ENCODE results near the gene SCNN1A.
"Not testable (repeated sequence)": the region's sequence is repeated elsewhere in the genome, so short reads cannot be mapped to it uniquely, and the experiment has no call there.

The SCNN1A gene

GRCh38 chr12:6341417-6342139, 33.8 kb downstream of the SCNN1A start, which contains the start of gene TNFRSF1A:
Gene TNFRSF1A, minus strand, starts transcription at chr12:6342076. Its CDS starts 262 bp downstream, at chr12:6341814.
- Histone ChIP-seq H3K9me3 (peaks cover 3% of the 10 kb centered on the region; the same call in 1 of the 2 replicates), H3K27me3 (no peaks in the 10 kb centered on the region), H3K4me1 (peaks cover 22% of the 10 kb centered on the region), H3K4me3 (ENCODE audit: low read depth, low read length) (peak within 1 kb of the TSS; percentile 28), H3K36me3 (no peaks in the 10 kb centered on the region)
- no peak for DNase-seq
- TF ChIP-seq, protein P1, sequence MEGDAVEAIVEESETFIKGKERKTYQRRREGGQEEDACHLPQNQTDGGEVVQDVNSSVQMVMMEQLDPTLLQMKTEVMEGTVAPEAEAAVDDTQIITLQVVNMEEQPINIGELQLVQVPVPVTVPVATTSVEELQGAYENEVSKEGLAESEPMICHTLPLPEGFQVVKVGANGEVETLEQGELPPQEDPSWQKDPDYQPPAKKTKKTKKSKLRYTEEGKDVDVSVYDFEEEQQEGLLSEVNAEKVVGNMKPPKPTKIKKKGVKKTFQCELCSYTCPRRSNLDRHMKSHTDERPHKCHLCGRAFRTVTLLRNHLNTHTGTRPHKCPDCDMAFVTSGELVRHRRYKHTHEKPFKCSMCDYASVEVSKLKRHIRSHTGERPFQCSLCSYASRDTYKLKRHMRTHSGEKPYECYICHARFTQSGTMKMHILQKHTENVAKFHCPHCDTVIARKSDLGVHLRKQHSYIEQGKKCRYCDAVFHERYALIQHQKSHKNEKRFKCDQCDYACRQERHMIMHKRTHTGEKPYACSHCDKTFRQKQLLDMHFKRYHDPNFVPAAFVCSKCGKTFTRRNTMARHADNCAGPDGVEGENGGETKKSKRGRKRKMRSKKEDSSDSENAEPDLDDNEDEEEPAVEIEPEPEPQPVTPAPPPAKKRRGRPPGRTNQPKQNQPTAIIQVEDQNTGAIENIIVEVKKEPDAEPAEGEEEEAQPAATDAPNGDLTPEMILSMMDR (IDR thresholded peaks at IDR 0.05; ENCODE audit: low read depth, low read length) = no peak

- H3K4me1 ChIP-seq = peaks cover 19% of the 10 kb centered on the region
- no peaks in the 10 kb centered on the region for H3K27me3 ChIP-seq
- TF ChIP-seq, protein P1 (IDR thresholded peaks at IDR 0.05; ENCODE audit: low read depth, low read length) = no peak
- DNase-seq = no peak
- no peaks in the 10 kb centered on the region for H3K36me3 ChIP-seq
- H3K4me3 ChIP-seq (ENCODE audit: low read depth, low read length) = no peak overlapping the region; the same call in 1 of the 2 replicates
- no peaks in the 10 kb centered on the region for H3K9me3 ChIP-seq
Measured at GRCh38 chr12:6340745-6341416, 34.5 kb downstream of the SCNN1A start.

DNA sequence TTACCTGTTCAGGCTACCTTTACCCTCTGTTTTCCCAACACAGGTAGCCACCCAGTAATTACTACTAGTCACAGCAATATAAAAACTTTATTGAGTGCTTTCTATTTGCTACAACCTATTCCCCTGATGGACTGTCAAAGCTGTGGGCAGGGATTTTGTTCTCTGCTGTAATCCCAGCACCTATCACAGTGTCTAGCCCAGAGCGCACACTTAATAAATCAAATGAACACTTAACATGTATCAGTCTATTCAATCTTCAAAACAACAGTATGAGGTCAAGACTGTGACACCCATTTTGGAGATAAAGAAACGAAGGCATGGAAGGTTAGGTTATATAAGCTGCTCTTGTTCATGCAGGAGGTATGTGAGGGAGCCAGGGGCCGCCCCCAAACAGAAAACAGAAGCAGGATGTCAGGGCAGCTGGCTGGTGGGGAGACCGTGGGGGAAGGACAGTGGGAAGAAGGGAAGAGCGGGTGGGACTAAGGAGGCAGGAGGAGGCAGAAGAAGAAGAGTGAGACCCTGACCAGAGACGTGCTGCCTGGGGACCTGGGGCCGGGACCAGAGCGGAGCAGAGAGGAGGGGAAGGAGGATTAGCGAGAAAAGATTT, 35.2 kb downstream of the SCNN1A start:
- H3K27me3 ChIP-seq = no peaks in the 10 kb centered on the region
- DNase-seq = no peak
- no peaks in the 10 kb centered on the region for H3K9me3 ChIP-seq
- peaks cover 21% of the 10 kb centered on the region for H3K4me1 ChIP-seq
- TF ChIP-seq, protein P1 (IDR thresholded peaks at IDR 0.05; ENCODE audit: low read depth, low read length) = no peak
- H3K4me3 ChIP-seq (ENCODE audit: low read depth, low read length) = no peak overlapping the region
- no peaks in the 10 kb centered on the region for H3K36me3 ChIP-seq

GRCh38 chr12:6338955-6339354, 36.4 kb downstream of the SCNN1A start:
- H3K9me3 ChIP-seq = no peaks in the 10 kb centered on the region
- DNase-seq = no peak
- TF ChIP-seq, protein P1 (IDR thresholded peaks at IDR 0.05; ENCODE audit: low read depth, low read length) = no peak
- no peaks in the 10 kb centered on the region for H3K36me3 ChIP-seq
- no peak overlapping the region for H3K4me3 ChIP-seq (ENCODE audit: low read depth, low read length)
- peaks cover 26% of the 10 kb centered on the region for H3K4me1 ChIP-seq
- no peaks in the 10 kb centered on the region for H3K27me3 ChIP-seq

DNA sequence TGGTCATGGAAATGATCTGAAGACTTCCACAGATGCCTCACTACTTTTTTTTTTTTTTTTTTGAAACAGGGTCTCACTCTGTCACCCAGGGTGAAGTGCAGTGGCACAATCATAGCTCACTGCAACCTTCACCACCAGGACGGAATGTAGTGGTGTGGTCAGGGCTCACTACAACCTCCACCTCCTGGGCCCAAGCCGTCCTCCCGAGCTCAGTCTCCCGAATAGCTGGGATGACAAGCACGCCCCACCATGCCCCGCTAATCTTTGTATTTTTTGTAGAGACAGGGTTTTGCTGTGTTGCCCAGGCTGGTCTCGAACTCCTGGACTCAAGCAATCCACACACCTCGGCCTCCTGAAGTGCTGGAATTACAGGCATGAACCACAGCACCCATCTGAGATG, 36.8 kb downstream of the SCNN1A start:
- H3K27me3 ChIP-seq; H3K4me3 ChIP-seq (ENCODE audit: low read depth, low read length); H3K9me3 ChIP-seq; DNase-seq; H3K36me3 ChIP-seq: not testable (repeated sequence)
- H3K4me1 ChIP-seq = peaks cover 26% of the 10 kb centered on the region

- no peaks in the 10 kb centered on the region for H3K36me3 ChIP-seq
- no peaks in the 10 kb centered on the region for H3K27me3 ChIP-seq
- DNase-seq = no peak
- H3K4me1 ChIP-seq = peaks cover 26% of the 10 kb centered on the region
- no peak overlapping the region for H3K4me3 ChIP-seq (ENCODE audit: low read depth, low read length)
- TF ChIP-seq, protein P1 (IDR thresholded peaks at IDR 0.05; ENCODE audit: low read depth, low read length) = no peak
- no peaks in the 10 kb centered on the region for H3K9me3 ChIP-seq
Measured at GRCh38 chr12:6337958-6338433, 37.4 kb downstream of the SCNN1A start.
